Loucy (cell line): ENCODE data around the gene SLC22A31.

Experiments used
- H2AFZ ChIP-seq: fragments of 200-600 bp; sonication (generic); 2 replicates; pipeline ENCODE4 v1.6.0; 2016; ENCODE audit warnings: antibody characterized with exemption, mild to moderate bottlenecking, low read length, moderate library complexity
- H3F3A ChIP-seq: fragments of 200-600 bp; 2 replicates; pipeline ENCODE4 v1.6.0; 2016; ENCODE audit warnings: antibody characterized with exemption, low read depth, mild to moderate bottlenecking
- H3K27me3 ChIP-seq: fragments of 200-600 bp; sonication (generic); 2 replicates; pipeline ENCODE4 v1.6.1; 2014; ENCODE audit warnings: low read length, mild to moderate bottlenecking; ENCODE audit not compliant: insufficient read depth, poor library complexity, severe bottlenecking
- H3K36me3 ChIP-seq: fragments of 200-600 bp; sonication (generic); 2 replicates; pipeline ENCODE4 v1.6.1; 2016; ENCODE audit warnings: low read length; ENCODE audit not compliant: insufficient read depth
- H3K4me1 ChIP-seq: fragments of 200-600 bp; sonication (generic); 2 replicates; pipeline ENCODE4 v1.5.1; 2014; ENCODE audit warnings: low read length, mild to moderate bottlenecking; ENCODE audit not compliant: insufficient read depth, poor library complexity, severe bottlenecking
- H3K4me2 ChIP-seq: fragments of 200-600 bp; sonication (generic); 2 replicates; pipeline ENCODE4 v1.6.0; 2014; ENCODE audit warnings: antibody characterized with exemption, low read length, low read depth, mild to moderate bottlenecking; ENCODE audit not compliant: poor library complexity, severe bottlenecking
- H3K4me3 ChIP-seq: fragments of 200-600 bp; sonication (generic); 2 replicates; pipeline ENCODE4 v1.5.1; 2014; ENCODE audit warnings: low read length, mild to moderate bottlenecking, mixed read lengths; ENCODE audit not compliant: poor library complexity, severe bottlenecking
- H3K79me2 ChIP-seq: fragments of 200-600 bp; sonication (generic); 2 replicates; pipeline ENCODE4 v1.6.1; 2014; ENCODE audit warnings: low read length; ENCODE audit not compliant: insufficient read depth
- H3K9ac ChIP-seq: fragments of 200-600 bp; sonication (generic); 2 replicates; pipeline ENCODE4 v1.6.0; 2014; ENCODE audit warnings: mild to moderate bottlenecking, low read depth, low read length, moderate library complexity; ENCODE audit not compliant: poor library complexity, severe bottlenecking
- H3K9me2 ChIP-seq: fragments of 200-600 bp; sonication (generic); replicated peaks from 2 replicates; pipeline ENCODE4 v1.6.1; 2016; ENCODE audit warnings: low read depth, low read length, mixed read lengths
- H3K9me3 ChIP-seq: fragments of 200-600 bp; sonication (generic); 2 replicates; pipeline ENCODE4 v1.6.1; 2014; ENCODE audit warnings: mild to moderate bottlenecking, antibody characterized with exemption, low read length, low read depth; ENCODE audit not compliant: insufficient read depth
- H4K20me1 ChIP-seq: fragments of 200-600 bp; sonication (generic); 2 replicates; pipeline ENCODE4 v1.6.0; 2014; ENCODE audit warnings: antibody characterized with exemption, low read length, mild to moderate bottlenecking; ENCODE audit not compliant: insufficient read depth, poor library complexity, severe bottlenecking
- EZH2phosphoT487 ChIP-seq: fragments of 200-600 bp; IDR thresholded peaks from 2 replicates; pipeline ENCODE4 v1.6.1; 2018; ENCODE audit warnings: antibody characterized with exemption, mild to moderate bottlenecking, moderate library complexity, borderline replicate concordance
- TF ChIP-seq, protein P1 (sequence below): fragments of 200-600 bp; sonication (generic); conservative IDR thresholded peaks from 2 replicates; pipeline ENCODE4 v1.5.1; 2014; ENCODE audit warnings: mild to moderate bottlenecking, antibody characterized with exemption, low read length

The SLC22A31 gene

GRCh38 chr16:89179148-89179484 lies 21.2 kb downstream of the SLC22A31 start:
- Histone ChIP-seq H3K27me3 (no peaks in the 10 kb centered on the region), H3K9ac (no peak overlapping the region), H2AFZ (no peak overlapping the region), H3K9me2 (no peaks in the 10 kb centered on the region), H3K79me2 (no peaks in the 10 kb centered on the region), H3K36me3 (no peaks in the 10 kb centered on the region), H3F3A (no peaks in the 10 kb centered on the region), H3K4me1 (no peaks in the 10 kb centered on the region), H3K4me2 (no peak overlapping the region), H3K4me3 (no peak overlapping the region), H4K20me1 (no peaks in the 10 kb centered on the region), H3K9me3 (no peaks in the 10 kb centered on the region)
- TF ChIP-seq EZH2phosphoT487, result no peak
- TF ChIP-seq, protein P1, sequence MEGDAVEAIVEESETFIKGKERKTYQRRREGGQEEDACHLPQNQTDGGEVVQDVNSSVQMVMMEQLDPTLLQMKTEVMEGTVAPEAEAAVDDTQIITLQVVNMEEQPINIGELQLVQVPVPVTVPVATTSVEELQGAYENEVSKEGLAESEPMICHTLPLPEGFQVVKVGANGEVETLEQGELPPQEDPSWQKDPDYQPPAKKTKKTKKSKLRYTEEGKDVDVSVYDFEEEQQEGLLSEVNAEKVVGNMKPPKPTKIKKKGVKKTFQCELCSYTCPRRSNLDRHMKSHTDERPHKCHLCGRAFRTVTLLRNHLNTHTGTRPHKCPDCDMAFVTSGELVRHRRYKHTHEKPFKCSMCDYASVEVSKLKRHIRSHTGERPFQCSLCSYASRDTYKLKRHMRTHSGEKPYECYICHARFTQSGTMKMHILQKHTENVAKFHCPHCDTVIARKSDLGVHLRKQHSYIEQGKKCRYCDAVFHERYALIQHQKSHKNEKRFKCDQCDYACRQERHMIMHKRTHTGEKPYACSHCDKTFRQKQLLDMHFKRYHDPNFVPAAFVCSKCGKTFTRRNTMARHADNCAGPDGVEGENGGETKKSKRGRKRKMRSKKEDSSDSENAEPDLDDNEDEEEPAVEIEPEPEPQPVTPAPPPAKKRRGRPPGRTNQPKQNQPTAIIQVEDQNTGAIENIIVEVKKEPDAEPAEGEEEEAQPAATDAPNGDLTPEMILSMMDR, result no peak

GRCh38 chr16:89178453-89179147 lies 21.7 kb downstream of the SLC22A31 start:
- Histone ChIP-seq H3K36me3 (no peaks in the 10 kb centered on the region), H3F3A (no peaks in the 10 kb centered on the region), H3K4me2 (no peak overlapping the region), H3K4me1 (no peaks in the 10 kb centered on the region), H3K9me2 (no peaks in the 10 kb centered on the region), H3K9me3 (no peaks in the 10 kb centered on the region), H3K4me3 (no peak overlapping the region), H4K20me1 (no peaks in the 10 kb centered on the region), H3K79me2 (no peaks in the 10 kb centered on the region), H3K9ac (no peak overlapping the region), H2AFZ (no peak overlapping the region), H3K27me3 (no peaks in the 10 kb centered on the region)
- TF ChIP-seq EZH2phosphoT487, result no peak
- TF ChIP-seq, protein P1, result no peak

GRCh38 chr16:89177501-89177900 lies 22.8 kb downstream of the SLC22A31 start:
- no peaks in the 10 kb centered on the region for H3K36me3 ChIP-seq
- no peaks in the 10 kb centered on the region for H3K9me3 ChIP-seq
- H3K27me3 ChIP-seq, result no peaks in the 10 kb centered on the region
- H3K4me2 ChIP-seq, result no peak overlapping the region
- no peak for TF ChIP-seq EZH2phosphoT487
- TF ChIP-seq, protein P1, result no peak
- H3K4me3 ChIP-seq, result no peak overlapping the region
- H4K20me1 ChIP-seq, result no peaks in the 10 kb centered on the region
- no peaks in the 10 kb centered on the region for H3K79me2 ChIP-seq
- no peaks in the 10 kb centered on the region for H3F3A ChIP-seq
- H3K9ac ChIP-seq, result no peak overlapping the region
- H3K4me1 ChIP-seq, result no peaks in the 10 kb centered on the region
- no peaks in the 10 kb centered on the region for H3K9me2 ChIP-seq
- H2AFZ ChIP-seq, result no peak overlapping the region
